ENCODE results near the gene SORCS2.

Gene SORCS2

GRCh38 chr4:7752649-7753048 lies 560.3 kb downstream of the SORCS2 start:
- no peak for TF ChIP-seq CTCF (IDR thresholded peaks at IDR 0.05; ENCODE audit: borderline replicate concordance, control extremely low read depth, extremely low read depth, insufficient read depth, missing control alignments)
- in situ Hi-C loops (cut with MboI; ENCODE audit: low sequenced_read_pairs, unreplicated experiment), result no loop called here
- no peak for DNase-seq (ENCODE audit: low spot score)

DNA sequence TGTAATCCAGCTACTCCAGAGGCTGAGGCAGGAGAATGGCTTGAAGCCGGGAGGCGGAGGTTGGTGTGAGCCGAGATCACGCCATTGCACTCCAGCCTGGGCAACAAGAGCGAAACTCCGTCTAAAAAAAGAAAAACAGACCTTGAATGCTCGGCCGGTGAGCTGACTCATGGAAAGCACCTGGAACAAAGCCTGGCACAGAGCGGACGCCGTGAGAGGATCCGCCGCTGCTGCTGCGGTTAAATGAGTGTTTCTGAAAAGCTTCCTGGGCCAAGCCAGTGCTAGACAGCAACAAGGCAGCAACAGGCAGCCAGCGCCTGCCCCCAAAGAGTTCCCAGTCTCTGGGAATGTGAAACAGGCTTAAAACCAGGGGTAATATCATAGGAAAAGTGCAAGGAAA lies 560.9 kb downstream of the SORCS2 start:
- no peak for TF ChIP-seq CTCF (IDR thresholded peaks at IDR 0.05; ENCODE audit: borderline replicate concordance, control extremely low read depth, extremely low read depth, insufficient read depth, missing control alignments)
- in situ Hi-C loops (cut with MboI; ENCODE audit: low sequenced_read_pairs, unreplicated experiment), result no loop called here
- DNase-seq (ENCODE audit: low spot score), result no peak

DNA sequence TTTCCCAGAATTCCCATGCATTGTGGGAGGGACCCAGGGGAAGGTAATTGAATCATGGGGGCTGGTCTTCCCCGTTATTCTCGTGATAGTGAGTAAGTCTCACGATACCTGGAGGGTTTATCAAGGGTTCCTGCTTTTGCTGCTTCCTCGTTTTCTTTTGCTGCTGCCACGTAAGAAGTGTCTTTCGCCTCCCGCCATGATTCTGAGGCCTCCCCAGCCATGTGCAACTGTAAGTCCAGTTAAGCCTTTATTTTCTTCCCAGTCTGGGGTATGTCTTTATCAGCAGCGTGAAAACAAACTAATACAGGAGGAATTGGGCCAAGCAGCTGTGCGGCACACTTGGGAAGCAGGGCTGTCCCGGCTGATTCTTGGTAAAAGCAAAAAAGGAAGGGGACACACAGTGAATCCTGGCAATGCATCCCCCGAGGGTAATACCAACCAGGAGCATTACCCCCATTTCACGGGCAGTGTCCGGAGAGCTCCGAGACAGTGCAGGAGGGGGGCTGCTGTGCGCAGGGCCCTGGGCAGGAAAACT lies 561.7 kb downstream of the SORCS2 start:
- no peak for DNase-seq (ENCODE audit: low spot score)
- TF ChIP-seq CTCF (IDR thresholded peaks at IDR 0.05; ENCODE audit: borderline replicate concordance, control extremely low read depth, extremely low read depth, insufficient read depth, missing control alignments), result no peak
- in situ Hi-C loops (cut with MboI; ENCODE audit: low sequenced_read_pairs, unreplicated experiment), result no loop called here

DNA sequence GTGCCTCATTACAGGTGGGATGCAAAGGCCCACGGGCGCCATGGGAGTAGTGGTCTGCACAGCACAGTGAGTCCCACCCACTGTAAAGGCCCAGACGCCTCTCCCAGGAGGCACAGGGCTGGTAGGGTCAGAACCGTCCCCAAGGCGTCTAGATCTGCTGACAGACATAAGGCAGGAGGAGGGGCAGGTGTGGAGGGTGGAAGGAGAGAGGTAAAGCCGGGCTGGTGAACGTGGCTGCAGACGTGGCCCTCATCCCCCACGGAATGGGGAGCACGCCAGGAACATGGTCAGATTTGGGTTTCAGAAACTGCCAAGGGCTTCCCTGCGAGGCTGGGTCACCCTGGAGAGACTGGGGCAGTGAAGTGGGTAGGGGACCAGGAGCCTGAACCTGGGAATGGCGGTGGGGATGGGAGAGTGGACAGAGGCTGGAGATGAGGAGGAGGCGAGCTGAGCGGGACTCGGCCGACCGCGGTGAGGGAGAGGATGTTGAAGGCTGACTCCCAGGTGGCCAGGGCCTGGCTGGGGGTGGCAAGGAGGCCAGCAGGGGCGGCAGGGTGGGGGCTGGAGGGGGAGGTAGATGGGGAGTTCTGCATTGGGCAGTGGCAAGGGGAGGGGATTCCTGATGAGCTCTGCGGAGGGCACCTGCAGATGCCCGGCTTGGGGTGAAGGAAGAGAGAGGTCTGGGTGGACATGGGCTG lies 562.4 kb downstream of the SORCS2 start:
- no peak for DNase-seq (ENCODE audit: low spot score)
- TF ChIP-seq CTCF (IDR thresholded peaks at IDR 0.05; ENCODE audit: borderline replicate concordance, control extremely low read depth, extremely low read depth, insufficient read depth, missing control alignments), result no peak
- in situ Hi-C loops (cut with MboI; ENCODE audit: low sequenced_read_pairs, unreplicated experiment), result no loop called here

GRCh38 chr4:7755561-7755960 lies 563.2 kb downstream of the SORCS2 start:
- TF ChIP-seq CTCF (IDR thresholded peaks at IDR 0.05; ENCODE audit: borderline replicate concordance, control extremely low read depth, extremely low read depth, insufficient read depth, missing control alignments), result no peak
- in situ Hi-C loops (cut with MboI; ENCODE audit: low sequenced_read_pairs, unreplicated experiment), result no loop called here
- DNase-seq (ENCODE audit: low spot score), result no peak

DNA sequence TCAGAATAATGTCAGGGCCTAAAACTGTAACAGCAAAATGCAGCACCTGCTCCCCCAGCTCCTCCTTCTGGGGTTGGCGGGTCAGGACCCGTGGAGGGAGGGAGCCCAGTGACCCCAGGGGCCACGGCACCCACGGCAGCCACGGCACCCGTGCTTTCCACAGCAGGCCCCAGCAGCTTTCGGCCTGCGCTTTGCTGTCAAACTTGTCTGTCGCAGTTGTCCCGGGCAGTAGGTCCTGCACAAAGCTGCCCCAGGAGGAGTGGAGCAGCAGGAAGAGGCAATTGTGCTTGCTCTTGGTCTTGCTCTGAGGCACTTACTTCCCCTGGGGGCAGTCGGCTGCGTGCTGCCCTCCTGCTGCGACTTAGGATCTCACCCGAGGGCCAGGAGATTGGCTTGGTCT lies 563.7 kb downstream of the SORCS2 start:
- in situ Hi-C loops (cut with MboI; ENCODE audit: low sequenced_read_pairs, unreplicated experiment), result no loop called here
- no peak for DNase-seq (ENCODE audit: low spot score)
- TF ChIP-seq CTCF (IDR thresholded peaks at IDR 0.05; ENCODE audit: borderline replicate concordance, control extremely low read depth, extremely low read depth, insufficient read depth, missing control alignments), result no peak

Measured in GM13976 (cell line).